DND-41 (cell line): Measurements from ENCODE around the gene DOCK9.
"Not testable (repeated sequence)": the region's sequence is repeated elsewhere in the genome, so short reads cannot be mapped to it uniquely, and the experiment has no call there.

Experiments
- ATAC-seq: fragments of 200-7000 bp; cut with Tn5 transposase; 3 replicates; pipeline ENCODE4 v1.9.1; 2021; ENCODE audit warnings: low read depth; ENCODE audit not compliant: insufficient read depth
- DNase-seq: peaks from one replicate; pipeline ENCODE4 v3.0.0-alpha.2; 2020
- H2AFZ ChIP-seq: 2 replicates; pipeline ENCODE4 v1.6.0; 2012; ENCODE audit warnings: low read depth, low read length
- H3K27ac ChIP-seq: 2 replicates; pipeline ENCODE4 v1.5.1; 2012; ENCODE audit warnings: low read length, inconsistent platforms
- H3K27me3 ChIP-seq: fragments of 200-600 bp; sonication (generic); 2 replicates; pipeline ENCODE4 v1.6.0; 2012; ENCODE audit warnings: low read length, mild to moderate bottlenecking, inconsistent platforms; ENCODE audit not compliant: insufficient read depth, poor library complexity
- H3K36me3 ChIP-seq: 2 replicates; pipeline ENCODE4 v1.5.1; 2012; ENCODE audit warnings: low read length, inconsistent platforms; ENCODE audit not compliant: insufficient read depth
- H3K4me1 ChIP-seq: 2 replicates; pipeline ENCODE4 v1.5.1; 2012; ENCODE audit warnings: mild to moderate bottlenecking, low read length; ENCODE audit not compliant: insufficient read depth
- H3K4me2 ChIP-seq: 2 replicates; pipeline ENCODE4 v1.6.0; 2012; ENCODE audit warnings: mild to moderate bottlenecking, moderate library complexity, low read length, inconsistent platforms; ENCODE audit not compliant: insufficient read depth
- H3K4me3 ChIP-seq, 2 experiments: fragments of 200-600 bp in 1 of 2; shearing (Covaris generic) in 1 of 2; 2 replicates each; pipeline ENCODE4 v1.5.1; 2012 to 2016; ENCODE audit warnings: inconsistent platforms in 2 of 2, low read length in 2 of 2, mild to moderate bottlenecking in 2 of 2, low read depth in 1 of 2, moderate library complexity in 1 of 2
- H3K79me2 ChIP-seq: 2 replicates; pipeline ENCODE4 v1.6.0; 2012; ENCODE audit warnings: low read length, inconsistent platforms; ENCODE audit not compliant: insufficient read depth
- H3K9ac ChIP-seq: 2 replicates; pipeline ENCODE4 v1.6.0; 2012; ENCODE audit warnings: low read depth, mild to moderate bottlenecking, inconsistent platforms, low read length, moderate library complexity
- H3K9me3 ChIP-seq: 2 replicates; pipeline ENCODE4 v1.5.1; 2012; ENCODE audit warnings: low read length, moderate library complexity, mild to moderate bottlenecking, inconsistent platforms; ENCODE audit not compliant: insufficient read depth, severe bottlenecking
- H4K20me1 ChIP-seq: 2 replicates; pipeline ENCODE4 v1.6.0; 2012; ENCODE audit warnings: low read length; ENCODE audit not compliant: insufficient read depth
- CTCF ChIP-seq: IDR thresholded peaks from 2 replicates; pipeline ENCODE4 v1.5.1; 2012; ENCODE audit warnings: borderline replicate concordance, low read length, moderate library complexity, mild to moderate bottlenecking; ENCODE audit not compliant: poor library complexity, severe bottlenecking; ENCODE audit errors: extremely low read depth
- EZH2 ChIP-seq: IDR thresholded peaks from 3 replicates; pipeline ENCODE4 v1.6.1; 2012; ENCODE audit warnings: borderline replicate concordance, low read depth, mild to moderate bottlenecking, moderate library complexity, low read length, inconsistent platforms; ENCODE audit not compliant: severe bottlenecking

DOCK9 gene

GRCh38 chr13:98820300-98820699 lies 157.6 kb downstream of the DOCK9 start:
- Histone ChIP-seq H3K27ac (no peak overlapping the region), H4K20me1 (no peaks in the 10 kb centered on the region), H3K9me3 (no peaks in the 10 kb centered on the region), H3K4me3 (no peak overlapping the region), H3K27me3 (no peaks in the 10 kb centered on the region), H3K4me2 (no peak overlapping the region), H3K36me3 (peaks cover 24% of the 10 kb centered on the region), H3K9ac (no peak overlapping the region), H3K79me2 (no peaks in the 10 kb centered on the region), H2AFZ (no peak overlapping the region), H3K4me1 (no peaks in the 10 kb centered on the region)
- no peak for ATAC-seq
- no peak for DNase-seq
- no peak for TF ChIP-seq CTCF
- TF ChIP-seq EZH2: no peak

- H3K79me2 ChIP-seq: no peaks in the 10 kb centered on the region
- DNase-seq (no peak), ATAC-seq (no peak)
- no peak overlapping the region for H3K27ac ChIP-seq
- H2AFZ ChIP-seq: no peak overlapping the region
- H3K4me3 ChIP-seq: no peak overlapping the region
- no peaks in the 10 kb centered on the region for H3K27me3 ChIP-seq
- TF ChIP-seq CTCF (no peak), EZH2 (no peak)
- no peaks in the 10 kb centered on the region for H3K9me3 ChIP-seq
- H3K4me1 ChIP-seq: no peaks in the 10 kb centered on the region
- H3K4me2 ChIP-seq: no peak overlapping the region
- no peak overlapping the region for H3K9ac ChIP-seq
- H4K20me1 ChIP-seq: no peaks in the 10 kb centered on the region
- H3K36me3 ChIP-seq: peaks cover 20% of the 10 kb centered on the region
Observed at GRCh38 chr13:98819382-98820010, 158.4 kb downstream of the DOCK9 start.

- ATAC-seq (no peak), DNase-seq (no peak)
- no peak overlapping the region for H2AFZ ChIP-seq
- no peak overlapping the region for H3K4me2 ChIP-seq
- no peak overlapping the region for H3K9ac ChIP-seq
- H3K4me1 ChIP-seq: no peaks in the 10 kb centered on the region
- no peak overlapping the region for H3K27ac ChIP-seq
- H3K4me3 ChIP-seq: no peak overlapping the region
- TF ChIP-seq CTCF: no peak
- TF ChIP-seq EZH2: no peak
- H4K20me1 ChIP-seq: no peaks in the 10 kb centered on the region
- H3K9me3 ChIP-seq: no peaks in the 10 kb centered on the region
- no peaks in the 10 kb centered on the region for H3K27me3 ChIP-seq
- no peaks in the 10 kb centered on the region for H3K79me2 ChIP-seq
- H3K36me3 ChIP-seq: peaks cover 6% of the 10 kb centered on the region
Observed at GRCh38 chr13:98816406-98816805, 161.5 kb downstream of the DOCK9 start.

- no peaks in the 10 kb centered on the region for H4K20me1 ChIP-seq
- H3K79me2 ChIP-seq: no peaks in the 10 kb centered on the region
- H3K36me3 ChIP-seq: peaks cover 11% of the 10 kb centered on the region
- TF ChIP-seq EZH2: no peak
- no peak for TF ChIP-seq CTCF
- no peaks in the 10 kb centered on the region for H3K4me1 ChIP-seq
- H3K4me3 ChIP-seq: no peak overlapping the region
- H3K27me3 ChIP-seq: no peaks in the 10 kb centered on the region
- no peak overlapping the region for H3K9ac ChIP-seq
- no peak overlapping the region for H2AFZ ChIP-seq
- no peak for ATAC-seq
- no peak overlapping the region for H3K4me2 ChIP-seq
- H3K9me3 ChIP-seq: no peaks in the 10 kb centered on the region
- DNase-seq: no peak
- no peak overlapping the region for H3K27ac ChIP-seq
Observed at GRCh38 chr13:98813993-98814392, 163.9 kb downstream of the DOCK9 start.

- peaks cover 11% of the 10 kb centered on the region for H3K36me3 ChIP-seq
- H3K9me3 ChIP-seq, H3K4me2 ChIP-seq, H3K4me3 ChIP-seq, H4K20me1 ChIP-seq, H3K4me1 ChIP-seq, H3K9ac ChIP-seq, H3K27ac ChIP-seq, H2AFZ ChIP-seq, H3K79me2 ChIP-seq, ATAC-seq, H3K27me3 ChIP-seq, DNase-seq: not testable (repeated sequence)
Observed at GRCh38 chr13:98812186-98812790, 165.6 kb downstream of the DOCK9 start.
